Measurements from ENCODE around the gene PLPP2. TPM values are rescaled to one million over a fixed set of nuclear protein-coding genes. Genes with fewer than 3 reads are reported as not detected.

Gene PLPP2
- total RNA-seq, 2 experiments from 2014 or later, result 0.03 to 0.80 TPM

- H3K9me3 ChIP-seq (ENCODE audit: low read length), result no peaks in the 10 kb centered on the region
- TF ChIP-seq CTCF (conservative IDR thresholded peaks at IDR 0.05; ENCODE audit: low read length), result no peak
- TF ChIP-seq EZH2phosphoT487 (IDR thresholded peaks at IDR 0.05; ENCODE audit: borderline replicate concordance, low read depth, low read length), result no peak
- POLR2A ChIA-PET, result no interaction called here
- H3K4me3 ChIP-seq (ENCODE audit: low read depth, low read length, poor library complexity, severe bottlenecking), result no peak overlapping the region
- CTCF ChIA-PET (ENCODE audit: unreplicated experiment), result no interaction called here
- no TSS peak for BruUV-seq (replicated peaks)
- no peak overlapping the region for H3K27ac ChIP-seq (ENCODE audit: low read depth, low read length, poor library complexity, severe bottlenecking)
- DNase-seq (ENCODE audit: low spot score), result no peak
- H3K79me2 ChIP-seq (ENCODE audit: insufficient read depth, low read depth, low read length), result no peaks in the 10 kb centered on the region
- H2AFZ ChIP-seq (ENCODE audit: low read length), result no peak overlapping the region
- no peaks in the 10 kb centered on the region for H3K9me2 ChIP-seq (ENCODE audit: insufficient read depth, low read length)
- H3K4me1 ChIP-seq (ENCODE audit: insufficient read depth, low read length, poor library complexity, severe bottlenecking), result no peaks in the 10 kb centered on the region
- intact Hi-C loops (cut with micrococcal nuclease; ENCODE audit: unreplicated experiment), result no loop called here
- no peaks in the 10 kb centered on the region for H4K20me1 ChIP-seq (ENCODE audit: insufficient read depth, low read length)
- no peaks in the 10 kb centered on the region for H3K36me3 ChIP-seq (ENCODE audit: insufficient read depth, low read length)
- no peak overlapping the region for H3K4me2 ChIP-seq (ENCODE audit: low read length)
Observed at GRCh38 chr19:281156-281853, 9.9 kb downstream of the PLPP2 start.

DNA sequence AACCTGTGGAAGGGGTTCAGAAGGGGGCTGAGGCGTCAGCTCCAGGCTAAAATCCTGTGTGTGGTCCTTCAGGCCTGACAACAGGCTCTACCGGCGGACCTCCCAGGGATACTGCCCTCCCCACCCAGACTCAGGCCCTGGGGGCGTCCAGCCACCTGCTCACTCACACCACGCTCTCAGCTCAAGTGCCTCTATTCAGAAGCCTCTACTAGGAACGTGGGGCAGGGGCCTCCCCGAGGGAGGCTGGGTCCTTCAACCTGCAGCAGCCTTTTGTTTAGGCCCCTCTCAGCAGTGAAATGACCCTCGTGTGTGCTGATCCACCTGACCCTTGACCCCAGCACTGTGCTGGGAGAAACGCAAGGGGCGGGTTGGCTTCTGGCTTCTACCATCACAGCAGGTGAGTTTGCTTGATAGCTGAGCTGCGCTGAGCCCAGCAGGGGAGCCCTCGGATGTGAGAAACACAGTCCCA, 10.6 kb downstream of the PLPP2 start:
- no peak overlapping the region for H3K4me2 ChIP-seq (ENCODE audit: low read length)
- H3K4me1 ChIP-seq (ENCODE audit: insufficient read depth, low read length, poor library complexity, severe bottlenecking), result no peaks in the 10 kb centered on the region
- no peaks in the 10 kb centered on the region for H4K20me1 ChIP-seq (ENCODE audit: insufficient read depth, low read length)
- H2AFZ ChIP-seq (ENCODE audit: low read length), result no peak overlapping the region
- POLR2A ChIA-PET, result no interaction called here
- H3K9me2 ChIP-seq (ENCODE audit: insufficient read depth, low read length), result no peaks in the 10 kb centered on the region
- no peak for TF ChIP-seq CTCF (conservative IDR thresholded peaks at IDR 0.05; ENCODE audit: low read length)
- TF ChIP-seq EZH2phosphoT487 (IDR thresholded peaks at IDR 0.05; ENCODE audit: borderline replicate concordance, low read depth, low read length), result no peak
- DNase-seq (ENCODE audit: low spot score), result no peak
- intact Hi-C loops (cut with micrococcal nuclease; ENCODE audit: unreplicated experiment), result no loop called here
- CTCF ChIA-PET (ENCODE audit: unreplicated experiment), result no interaction called here
- no peak overlapping the region for H3K4me3 ChIP-seq (ENCODE audit: low read depth, low read length, poor library complexity, severe bottlenecking)
- no peaks in the 10 kb centered on the region for H3K79me2 ChIP-seq (ENCODE audit: insufficient read depth, low read depth, low read length)
- H3K9me3 ChIP-seq (ENCODE audit: low read length), result no peaks in the 10 kb centered on the region
- no peaks in the 10 kb centered on the region for H3K36me3 ChIP-seq (ENCODE audit: insufficient read depth, low read length)
- BruUV-seq (replicated peaks), result no TSS peak
- H3K27ac ChIP-seq (ENCODE audit: low read depth, low read length, poor library complexity, severe bottlenecking), result no peak overlapping the region

DNA sequence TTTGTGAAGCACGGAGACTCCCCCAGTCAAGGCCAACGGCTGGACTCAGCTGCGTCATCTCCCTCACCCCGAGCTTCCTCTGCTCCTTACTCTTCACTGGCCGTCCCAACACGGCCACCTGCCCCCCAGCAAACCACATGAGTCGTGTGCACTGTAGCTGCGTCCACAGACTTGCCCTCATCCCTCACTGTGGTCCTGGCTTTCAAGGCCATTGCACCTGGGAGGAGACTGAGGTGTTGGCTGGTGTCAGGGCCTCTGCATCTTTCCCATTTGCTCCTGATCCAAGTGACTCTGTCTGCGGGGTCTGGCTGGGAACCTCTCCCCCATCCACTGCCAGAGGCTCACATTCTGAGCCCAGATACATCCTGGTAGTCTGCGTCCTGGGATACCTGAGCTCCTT, 11.5 kb downstream of the PLPP2 start:
- H3K36me3 ChIP-seq (ENCODE audit: insufficient read depth, low read length), result no peaks in the 10 kb centered on the region
- TF ChIP-seq EZH2phosphoT487 (IDR thresholded peaks at IDR 0.05; ENCODE audit: borderline replicate concordance, low read depth, low read length), result no peak
- TF ChIP-seq CTCF (conservative IDR thresholded peaks at IDR 0.05; ENCODE audit: low read length), result no peak
- intact Hi-C loops (cut with micrococcal nuclease; ENCODE audit: unreplicated experiment), result no loop called here
- CTCF ChIA-PET (ENCODE audit: unreplicated experiment), result no interaction called here
- POLR2A ChIA-PET, result no interaction called here
- no peak overlapping the region for H3K4me2 ChIP-seq (ENCODE audit: low read length)
- BruUV-seq (replicated peaks), result no TSS peak
- H2AFZ ChIP-seq (ENCODE audit: low read length), result no peak overlapping the region
- no peak overlapping the region for H3K4me3 ChIP-seq (ENCODE audit: low read depth, low read length, poor library complexity, severe bottlenecking)
- no peaks in the 10 kb centered on the region for H3K9me3 ChIP-seq (ENCODE audit: low read length)
- no peaks in the 10 kb centered on the region for H3K9me2 ChIP-seq (ENCODE audit: insufficient read depth, low read length)
- H3K4me1 ChIP-seq (ENCODE audit: insufficient read depth, low read length, poor library complexity, severe bottlenecking), result no peaks in the 10 kb centered on the region
- DNase-seq (ENCODE audit: low spot score), result no peak
- no peaks in the 10 kb centered on the region for H4K20me1 ChIP-seq (ENCODE audit: insufficient read depth, low read length)
- no peaks in the 10 kb centered on the region for H3K79me2 ChIP-seq (ENCODE audit: insufficient read depth, low read depth, low read length)
- no peak overlapping the region for H3K27ac ChIP-seq (ENCODE audit: low read depth, low read length, poor library complexity, severe bottlenecking)

Data from OCI-LY7 (cell line).